ENCODE results near the gene KNL1. TPM values are rescaled to one million over a fixed set of nuclear protein-coding genes. Genes with fewer than 3 reads are reported as not detected.
"Not testable (repeated sequence)": the region's sequence is repeated elsewhere in the genome, so short reads cannot be mapped to it uniquely, and the experiment has no call there.

KNL1 gene
- total RNA-seq, 1 donor: 1.3 TPM

- DNase-seq (ENCODE audit: low read depth in 2 of 3, low spot score in 2 of 3): no peak
These were observed 53.5 kb downstream of the KNL1 start for GRCh38 chr15:40647523-40647922.

- no peak for DNase-seq (ENCODE audit: low read depth in 2 of 3, low spot score in 2 of 3)
These were observed 56.4 kb downstream of the KNL1 start for GRCh38 chr15:40650479-40650878.

GRCh38 chr15:40660686-40661085 is 66.6 kb downstream of the KNL1 start:
- no peak for DNase-seq (ENCODE audit: low read depth in 2 of 3, low spot score in 2 of 3)

GRCh38 chr15:40664909-40665308 is 70.9 kb downstream of the KNL1 start:
- DNase-seq (ENCODE audit: low read depth in 2 of 3, low spot score in 2 of 3): no peak

GRCh38 chr15:40676290-40676689 is 82.2 kb downstream of the KNL1 start:
- DNase-seq (ENCODE audit: low read depth in 2 of 3, low spot score in 2 of 3): not testable (repeated sequence)

- DNase-seq (ENCODE audit: low read depth in 2 of 3, low spot score in 2 of 3): not testable (repeated sequence)
These were observed 82.9 kb downstream of the KNL1 start for GRCh38 chr15:40676906-40677305.

- no peak for DNase-seq (ENCODE audit: low read depth in 2 of 3, low spot score in 2 of 3)
These were observed 86.1 kb downstream of the KNL1 start for GRCh38 chr15:40680151-40680550.

GRCh38 chr15:40680959-40681358 is 86.9 kb downstream of the KNL1 start:
- DNase-seq (ENCODE audit: low read depth in 2 of 3, low spot score in 2 of 3): not testable (repeated sequence)

GRCh38 chr15:40684381-40684780 is 90.3 kb downstream of the KNL1 start:
- no peak for DNase-seq (ENCODE audit: low read depth in 2 of 3, low spot score in 2 of 3)

GRCh38 chr15:40685376-40685775 is 91.3 kb downstream of the KNL1 start:
- DNase-seq (ENCODE audit: low read depth in 2 of 3, low spot score in 2 of 3): no peak

GRCh38 chr15:40688932-40689799 is 95.1 kb downstream of the KNL1 start:
- DNase-seq (ENCODE audit: low read depth in 2 of 3, low spot score in 2 of 3): no peak

GRCh38 chr15:40691737-40692136 is 97.7 kb downstream of the KNL1 start:
- no peak for DNase-seq (ENCODE audit: low read depth in 2 of 3, low spot score in 2 of 3)

- DNase-seq (ENCODE audit: low read depth in 2 of 3, low spot score in 2 of 3): peak in 1 of 3 donors; percentile 20
These were observed 100.0 kb downstream of the KNL1 start for GRCh38 chr15:40693904-40694687.

GRCh38 chr15:40694688-40695468 is 100.8 kb downstream of the KNL1 start, which contains the start of gene RAD51:
RAD51 (plus strand) TSS chr15:40695174; CDS start chr15:40698759, 3,585 bp downstream.
- DNase-seq (ENCODE audit: low read depth in 2 of 3, low spot score in 2 of 3): peak; percentile 78 to 98 (median 95)

- no peak for DNase-seq (ENCODE audit: low read depth in 2 of 3, low spot score in 2 of 3)
These were observed 101.4 kb downstream of the KNL1 start for GRCh38 chr15:40695469-40695890.

GRCh38 chr15:40696228-40696627 is 102.2 kb downstream of the KNL1 start:
- DNase-seq (ENCODE audit: low read depth in 2 of 3, low spot score in 2 of 3): no peak

GRCh38 chr15:40697916-40698315 is 103.9 kb downstream of the KNL1 start:
- DNase-seq (ENCODE audit: low read depth in 2 of 3, low spot score in 2 of 3): no peak

GRCh38 chr15:40702077-40702476 is 108.0 kb downstream of the KNL1 start:
- DNase-seq (ENCODE audit: low read depth in 2 of 3, low spot score in 2 of 3): peak in 2 of 3 donors; percentile 29 to 75

GRCh38 chr15:40706121-40706520 is 112.1 kb downstream of the KNL1 start:
- DNase-seq (ENCODE audit: low read depth in 2 of 3, low spot score in 2 of 3): no peak
